CD4-positive, alpha-beta memory T cell (primary cell): ENCODE measurements around the gene TRPC1. TPM values are rescaled to one million over a fixed set of nuclear protein-coding genes. Genes with fewer than 3 reads are reported as not detected.

ENCODE experiments used
- CTCF ChIA-PET: fragments of 350-600 bp; sonication (Branson Sonifier 250); formaldehyde crosslinking; loops from one replicate; lab custom pipeline; 2021; ENCODE audit warnings: inconsistent platforms; ENCODE audit not compliant: partially characterized antibody; lab: Charles Lee
- POLR2A ChIA-PET: fragments of 350-600 bp; sonication (Branson Sonifier 250); formaldehyde crosslinking; loops from one replicate; lab custom pipeline; 2021; ENCODE audit not compliant: partially characterized antibody; lab: Charles Lee
- DNase-seq, 5 donors: peaks; one replicate each; pipeline versions ENCODE4 v3.0.0 to v3.0.0-alpha.2; 2020 to 2022; ENCODE audit warnings: mixed read lengths in 1 of 5
- H3K27ac ChIP-seq: one replicate; pipeline ENCODE4 v1.7.0; 2013; ENCODE audit warnings: low read depth, low read length
- H3K27me3 ChIP-seq: 2 replicates; pipeline ENCODE4 v1.7.0; 2013; ENCODE audit warnings: mild to moderate bottlenecking, low read length, moderate library complexity; ENCODE audit not compliant: insufficient read depth
- H3K36me3 ChIP-seq: 2 replicates; pipeline ENCODE4 v1.7.0; 2013; ENCODE audit warnings: mild to moderate bottlenecking, low read length, moderate library complexity; ENCODE audit not compliant: insufficient read depth
- H3K4me1 ChIP-seq: 2 replicates; pipeline ENCODE4 v1.7.0; 2013; ENCODE audit warnings: mild to moderate bottlenecking, low read length, moderate library complexity; ENCODE audit not compliant: insufficient read depth
- H3K4me3 ChIP-seq, 2 donors: one replicate each; pipeline ENCODE4 v1.7.0; 2013; ENCODE audit warnings: low read length in 2 of 2, mild to moderate bottlenecking in 1 of 2
- H3K9me3 ChIP-seq, 2 donors: one replicate each; pipeline ENCODE4 v1.7.0; 2013; ENCODE audit warnings: low read length in 2 of 2, control low read depth in 1 of 2; ENCODE audit not compliant: control insufficient read depth in 1 of 2
- H3K27ac Mint-ChIP-seq, 7 donors: one replicate each; pipeline ENCODE4 v1.8.0; 2020 to 2021; ENCODE audit warnings: mixed read lengths in 7 of 7, mild to moderate bottlenecking in 6 of 7, inconsistent platforms in 3 of 7, moderate library complexity in 3 of 7
- H3K27me3 Mint-ChIP-seq, 2 donors: one replicate each; pipeline ENCODE4 v1.8.0; 2020 to 2021; ENCODE audit warnings: mixed read lengths in 2 of 2
- H3K36me3 Mint-ChIP-seq, 2 donors: one replicate each; pipeline ENCODE4 v1.8.0; 2020 to 2021; ENCODE audit warnings: mixed read lengths in 2 of 2, inconsistent platforms in 1 of 2, mild to moderate bottlenecking in 1 of 2
- H3K4me1 Mint-ChIP-seq, 4 donors: one replicate each; pipeline ENCODE4 v1.8.0; 2020 to 2021; ENCODE audit warnings: mixed read lengths in 4 of 4, mild to moderate bottlenecking in 1 of 4
- H3K4me3 Mint-ChIP-seq, 8 donors: one replicate each; pipeline ENCODE4 v1.8.0; 2020 to 2021; ENCODE audit warnings: mixed read lengths in 8 of 8, mild to moderate bottlenecking in 7 of 8, moderate library complexity in 6 of 8, inconsistent platforms in 3 of 8
- H3K9me3 Mint-ChIP-seq, 8 donors: one replicate each; pipeline ENCODE4 v1.8.0; 2020 to 2021; ENCODE audit warnings: mixed read lengths in 8 of 8, mild to moderate bottlenecking in 5 of 8, inconsistent platforms in 3 of 8, moderate library complexity in 1 of 8
- intact Hi-C: fragments of 100-400 bp; cut with micrococcal nuclease; formaldehyde crosslinking; loops from one replicate; pipeline ENCODE4 v1.15.1; 2023
- polyA plus RNA-seq, 2 donors: library from polyadenylated mRNA; unstranded; fragments of 300-500 nt; fragmentation: Illumina TruSeq; gene quantifications; one replicate each; pipeline ENCODE4 v1.2.3, GENCODE V29; 2021
- total RNA-seq, 2 experiments: library from RNA; stranded (reverse); gene quantifications; one replicate each; pipeline ENCODE4 v1.2.3, GENCODE V29; 2021

The TRPC1 gene
- total and polyA plus RNA-seq, 4 experiments from 2014 or later = 1.5 to 8.8 (median 3.8) TPM

DNA sequence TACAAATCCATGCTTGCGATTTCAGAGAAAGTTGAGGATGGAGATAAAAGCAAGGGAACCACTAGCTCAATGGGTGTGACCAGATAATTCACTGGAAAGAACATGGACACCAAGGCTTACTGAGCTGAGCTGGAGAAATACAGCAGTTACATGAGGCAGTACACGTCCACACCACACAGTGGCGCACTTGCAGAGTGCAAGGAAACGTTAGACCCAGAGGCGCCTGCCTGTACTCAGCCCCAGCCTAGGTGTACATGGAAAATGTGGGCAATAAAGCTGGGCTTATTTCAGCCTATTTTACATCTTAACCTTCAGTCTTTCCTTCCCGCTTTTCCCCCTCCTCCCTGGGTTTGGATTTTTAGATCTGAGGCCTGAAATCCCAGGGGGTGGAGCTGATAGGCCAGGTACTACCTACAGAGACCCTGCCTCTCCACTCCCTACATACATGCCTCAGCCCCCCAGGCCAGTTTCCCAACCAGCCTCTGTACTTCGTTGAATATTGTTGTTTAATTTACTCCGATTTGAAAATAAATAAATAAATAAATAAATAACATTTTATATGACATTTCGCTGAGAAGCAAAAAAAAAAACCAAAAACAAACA is 105.0 kb downstream of the TRPC1 start:
- Histone ChIP-seq H3K36me3 (no peaks in the 10 kb centered on the region), H3K27ac (no peak overlapping the region), H3K4me3 (no peak overlapping the region), H3K4me1 (no peaks in the 10 kb centered on the region), H3K9me3 (no peaks in the 10 kb centered on the region), H3K27me3 (no peaks in the 10 kb centered on the region)
- no peak overlapping the region for H3K4me3 Mint-ChIP-seq
- DNase-seq = peak; percentile 15 to 45 (median 29)
- ChIA-PET POLR2A (no interaction called here), CTCF (interaction anchor here (0.7 to 1.9 kb wide), 14 partner anchors 9 to 846 kb away, joined by 3 to 7 read pairs (median 3); partner anchors contain the start of gene U2SURP)
- intact Hi-C loops = loop anchor here (2.0 kb wide), 1 partner anchor 158 kb away; no protein-coding TSS in a partner anchor
- H3K27me3 Mint-ChIP-seq = peaks cover 6 to 24% of the 10 kb centered on the region in 2 donors
- peaks cover 0 to 1% (median 0%) of the 10 kb centered on the region in 8 donors for H3K9me3 Mint-ChIP-seq
- no peak overlapping the region for H3K27ac Mint-ChIP-seq
- H3K4me1 Mint-ChIP-seq = peaks cover 0 to 2% (median 0%) of the 10 kb centered on the region in 4 donors
- no peaks in the 10 kb centered on the region for H3K36me3 Mint-ChIP-seq

DNA sequence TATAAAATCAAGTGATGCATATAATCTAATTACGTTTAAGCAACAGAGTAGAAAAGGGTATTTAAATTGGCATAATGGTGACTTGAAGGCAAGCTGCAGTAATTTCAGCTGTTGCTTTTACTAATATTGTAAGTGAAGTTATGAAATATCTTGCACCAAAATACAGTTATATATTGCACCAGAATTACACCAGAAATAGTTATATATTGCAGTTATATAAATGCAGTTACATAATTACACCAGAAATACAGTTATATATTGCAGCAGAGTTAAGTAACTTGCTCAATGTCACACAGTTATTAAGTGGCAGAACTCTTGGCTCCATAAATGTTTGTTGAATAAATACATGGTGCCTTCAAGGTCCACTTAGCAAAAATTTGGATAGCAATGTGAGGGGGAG is 113.7 kb downstream of the TRPC1 start:
- H3K27ac Mint-ChIP-seq = no peak overlapping the region
- H3K27me3 ChIP-seq = no peaks in the 10 kb centered on the region
- no peaks in the 10 kb centered on the region for H3K4me1 ChIP-seq
- H3K36me3 Mint-ChIP-seq = no peaks in the 10 kb centered on the region
- H3K27ac ChIP-seq = no peak overlapping the region
- no peaks in the 10 kb centered on the region for H3K4me1 Mint-ChIP-seq
- peaks cover 13 to 14% of the 10 kb centered on the region in 2 donors for H3K27me3 Mint-ChIP-seq
- no peaks in the 10 kb centered on the region for H3K9me3 ChIP-seq
- ChIA-PET POLR2A (no interaction called here), CTCF (no interaction called here)
- intact Hi-C loops = no loop called here
- no peaks in the 10 kb centered on the region for H3K9me3 Mint-ChIP-seq
- H3K4me3 ChIP-seq = no peak overlapping the region
- H3K36me3 ChIP-seq = no peaks in the 10 kb centered on the region
- H3K4me3 Mint-ChIP-seq = no peak overlapping the region
- DNase-seq = no peak

DNA sequence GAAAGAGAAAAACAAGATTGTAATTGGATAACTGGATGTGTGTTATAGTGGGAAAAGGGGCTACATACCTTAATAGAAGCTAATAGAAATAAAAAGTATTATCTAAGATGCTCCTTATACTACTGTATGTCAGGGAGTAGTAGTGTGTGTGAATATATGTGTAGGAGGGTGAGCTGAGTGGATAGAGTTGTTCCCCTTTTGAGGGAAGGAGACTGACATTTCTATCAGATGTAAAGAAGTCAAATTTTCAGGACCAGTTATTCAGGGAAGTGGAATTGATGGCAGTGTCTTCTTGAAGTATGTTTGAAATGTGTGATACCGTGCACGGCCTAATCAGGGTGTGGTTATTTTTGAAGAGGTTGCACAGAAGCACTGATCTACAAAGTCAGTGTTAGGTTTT is 116.0 kb downstream of the TRPC1 start:
- Histone ChIP-seq H3K4me3 (no peak overlapping the region), H3K36me3 (no peaks in the 10 kb centered on the region), H3K27me3 (no peaks in the 10 kb centered on the region), H3K9me3 (no peaks in the 10 kb centered on the region), H3K27ac (no peak overlapping the region), H3K4me1 (no peaks in the 10 kb centered on the region)
- peaks cover 10 to 12% of the 10 kb centered on the region in 2 donors for H3K27me3 Mint-ChIP-seq
- H3K36me3 Mint-ChIP-seq = no peaks in the 10 kb centered on the region
- DNase-seq = no peak
- H3K4me1 Mint-ChIP-seq = no peaks in the 10 kb centered on the region
- H3K27ac Mint-ChIP-seq = no peak overlapping the region
- ChIA-PET POLR2A (no interaction called here), CTCF (interaction anchor here (1.5 kb wide), 1 partner anchor 10 kb away, joined by 7 read pairs; no protein-coding TSS in a partner anchor)
- no peaks in the 10 kb centered on the region for H3K9me3 Mint-ChIP-seq
- intact Hi-C loops = no loop called here
- H3K4me3 Mint-ChIP-seq = no peak overlapping the region

DNA sequence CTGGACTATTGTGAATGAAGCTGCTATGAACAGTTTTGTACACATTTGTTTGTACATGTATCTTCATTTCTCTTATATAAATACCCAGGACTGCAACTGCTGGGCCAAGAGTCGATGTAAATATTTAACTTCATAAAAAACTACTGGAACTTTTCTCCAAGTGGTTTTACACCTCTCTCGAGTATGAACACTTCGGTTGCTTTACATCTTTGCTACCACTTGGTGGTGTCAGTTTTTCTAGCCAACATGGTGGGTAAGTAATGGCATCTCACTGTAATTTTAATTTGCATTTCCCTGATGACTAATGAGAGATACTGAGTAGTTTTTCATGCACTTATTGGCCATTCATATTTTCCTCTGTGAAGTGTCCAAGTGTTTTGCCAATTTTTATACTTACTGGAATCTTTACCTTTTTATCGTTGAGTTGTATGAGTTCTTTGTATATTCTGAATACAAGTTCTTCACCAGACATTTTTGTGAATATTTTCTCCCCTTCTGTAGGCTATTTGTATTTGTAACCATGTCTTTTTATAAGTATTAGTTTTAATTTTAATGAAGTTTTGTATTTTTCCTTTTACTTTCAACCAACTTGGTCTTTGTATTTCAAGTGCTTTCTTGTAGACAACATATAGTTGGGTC is 120.6 kb downstream of the TRPC1 start:
- CTCF ChIA-PET = no interaction called here
- POLR2A ChIA-PET = no interaction called here
- Histone ChIP-seq H3K36me3 (no peaks in the 10 kb centered on the region), H3K9me3 (no peaks in the 10 kb centered on the region), H3K27me3 (no peaks in the 10 kb centered on the region), H3K4me1 (no peaks in the 10 kb centered on the region), H3K4me3 (no peak overlapping the region), H3K27ac (no peak overlapping the region)
- intact Hi-C loops = no loop called here
- no peak overlapping the region for H3K27ac Mint-ChIP-seq
- no peaks in the 10 kb centered on the region for H3K4me1 Mint-ChIP-seq
- DNase-seq = no peak
- no peak overlapping the region for H3K4me3 Mint-ChIP-seq
- no peaks in the 10 kb centered on the region for H3K9me3 Mint-ChIP-seq
- H3K27me3 Mint-ChIP-seq = peaks cover 1 to 6% of the 10 kb centered on the region in 2 donors
- no peaks in the 10 kb centered on the region for H3K36me3 Mint-ChIP-seq

DNA sequence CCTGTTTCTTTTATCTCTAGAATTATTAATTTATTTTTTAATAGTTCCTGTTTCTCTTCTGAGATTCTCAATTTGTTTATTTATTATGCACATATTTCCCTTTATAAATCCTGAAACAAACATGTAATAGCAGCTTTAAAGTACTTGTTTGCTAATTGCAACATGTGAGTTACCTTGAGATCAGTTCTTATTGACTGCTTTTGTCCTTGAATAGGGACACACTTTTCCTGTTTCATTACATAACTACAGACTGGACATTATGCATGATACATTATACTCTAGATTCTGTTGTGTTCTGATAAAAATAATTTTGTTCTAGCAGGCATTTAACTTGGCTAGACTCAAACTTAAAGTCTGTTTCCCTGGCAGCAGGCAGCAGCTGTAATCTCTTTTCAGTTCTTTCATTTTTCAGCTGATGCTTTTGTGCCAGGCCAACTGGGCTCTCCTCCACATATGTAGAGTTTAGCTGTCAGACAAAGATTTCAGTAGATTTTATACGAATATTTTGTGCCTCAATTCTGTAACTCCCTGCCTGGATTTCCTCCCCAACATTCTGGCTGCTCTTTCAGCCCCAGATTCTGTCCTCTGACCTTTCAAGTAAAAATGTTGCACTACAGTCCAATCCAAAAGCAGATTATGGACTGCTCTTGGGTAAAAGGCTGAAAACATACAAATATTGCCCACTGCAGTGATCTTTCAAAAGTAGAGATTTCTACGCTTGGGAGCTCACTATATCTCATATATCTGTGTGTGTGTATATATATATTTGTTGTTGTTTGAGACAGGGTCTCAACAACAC is 123.1 kb downstream of the TRPC1 start:
- no peak overlapping the region for H3K27ac ChIP-seq
- H3K36me3 ChIP-seq = no peaks in the 10 kb centered on the region
- intact Hi-C loops = no loop called here
- Mint-ChIP-seq H3K27me3 (peaks cover 1 to 5% of the 10 kb centered on the region in 2 donors), H3K4me1 (no peaks in the 10 kb centered on the region), H3K36me3 (no peaks in the 10 kb centered on the region), H3K4me3 (no peak overlapping the region), H3K9me3 (no peaks in the 10 kb centered on the region), H3K27ac (no peak overlapping the region)
- H3K27me3 ChIP-seq = no peaks in the 10 kb centered on the region
- no peaks in the 10 kb centered on the region for H3K9me3 ChIP-seq
- no peaks in the 10 kb centered on the region for H3K4me1 ChIP-seq
- H3K4me3 ChIP-seq = no peak overlapping the region
- ChIA-PET CTCF (no interaction called here), POLR2A (no interaction called here)
- DNase-seq = no peak

DNA sequence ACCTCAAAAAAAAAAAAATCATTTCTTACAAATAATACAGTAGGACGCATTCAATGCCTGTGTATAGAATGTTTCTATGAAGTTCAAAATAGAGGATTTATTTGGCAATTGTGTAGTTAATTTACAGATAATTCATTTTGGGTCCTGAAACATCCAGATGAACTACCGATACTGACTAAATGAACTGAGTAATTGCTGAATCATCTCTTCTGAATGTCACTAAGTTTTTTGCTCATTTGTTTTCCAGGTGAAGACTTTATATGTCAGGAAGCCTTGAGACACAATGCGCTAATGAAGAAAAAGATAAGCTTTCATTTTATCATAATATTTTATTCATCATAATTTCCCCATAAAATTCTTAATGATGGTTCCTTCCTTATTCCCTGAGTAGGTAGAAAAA is 125.3 kb downstream of the TRPC1 start:
- Histone ChIP-seq H3K4me3 (no peak overlapping the region), H3K27me3 (no peaks in the 10 kb centered on the region), H3K9me3 (no peaks in the 10 kb centered on the region), H3K4me1 (no peaks in the 10 kb centered on the region), H3K27ac (no peak overlapping the region), H3K36me3 (no peaks in the 10 kb centered on the region)
- POLR2A ChIA-PET = no interaction called here
- no peak overlapping the region for H3K4me3 Mint-ChIP-seq
- H3K4me1 Mint-ChIP-seq = no peaks in the 10 kb centered on the region
- DNase-seq = no peak
- H3K27ac Mint-ChIP-seq = no peak overlapping the region
- CTCF ChIA-PET = no interaction called here
- no peaks in the 10 kb centered on the region for H3K36me3 Mint-ChIP-seq
- H3K27me3 Mint-ChIP-seq = peaks cover 1 to 5% of the 10 kb centered on the region in 2 donors
- no peaks in the 10 kb centered on the region for H3K9me3 Mint-ChIP-seq
- intact Hi-C loops = no loop called here

DNA sequence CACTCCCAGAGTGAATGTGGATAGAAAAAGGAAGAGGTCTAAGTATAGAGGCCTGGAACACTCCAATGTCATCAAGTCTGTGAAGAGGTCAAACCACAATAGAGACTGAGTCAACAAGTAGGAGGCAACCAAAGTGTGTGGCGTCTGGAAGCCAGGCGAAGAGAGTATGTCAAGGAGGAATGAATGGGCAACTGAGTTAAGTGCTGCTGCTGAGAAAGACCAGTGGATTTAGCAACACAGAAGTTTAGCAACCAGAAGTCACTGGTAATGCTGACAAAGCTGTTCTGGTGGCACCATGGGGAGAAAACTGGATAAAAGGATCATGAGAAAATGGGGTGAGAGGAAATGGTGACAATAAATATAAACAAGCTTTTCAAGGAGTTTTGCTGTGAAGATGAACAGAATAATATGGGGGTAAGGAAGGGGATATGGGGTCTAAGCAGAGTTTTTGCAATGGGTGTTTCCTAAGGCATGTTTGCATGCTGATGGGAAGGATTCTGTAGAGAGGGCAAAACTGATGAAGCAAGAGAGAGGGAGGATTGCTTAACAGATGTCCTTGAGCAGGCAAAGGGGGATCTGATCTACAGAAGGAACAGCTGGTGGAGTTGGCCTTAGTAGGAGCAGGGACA is 126.7 kb downstream of the TRPC1 start:
- Histone ChIP-seq H3K4me3 (no peak overlapping the region), H3K27me3 (no peaks in the 10 kb centered on the region), H3K9me3 (no peaks in the 10 kb centered on the region), H3K4me1 (no peaks in the 10 kb centered on the region), H3K36me3 (no peaks in the 10 kb centered on the region), H3K27ac (no peak overlapping the region)
- H3K4me3 Mint-ChIP-seq = no peak overlapping the region
- intact Hi-C loops = no loop called here
- ChIA-PET POLR2A (no interaction called here), CTCF (no interaction called here)
- DNase-seq = no peak
- no peaks in the 10 kb centered on the region for H3K9me3 Mint-ChIP-seq
- H3K4me1 Mint-ChIP-seq = no peaks in the 10 kb centered on the region
- H3K27me3 Mint-ChIP-seq = peaks cover 3 to 5% of the 10 kb centered on the region in 2 donors
- H3K36me3 Mint-ChIP-seq = no peaks in the 10 kb centered on the region
- H3K27ac Mint-ChIP-seq = no peak overlapping the region
